GM18526 (cell line): ENCODE results near the gene GRIK4.

Source experiments
- POLR2A ChIP-seq: IDR thresholded peaks from 3 replicates; pipeline ENCODE4 v1.6.1; 2011; ENCODE audit not compliant: insufficient read length; ENCODE audit errors: extremely low read depth

The GRIK4 gene, protein sequence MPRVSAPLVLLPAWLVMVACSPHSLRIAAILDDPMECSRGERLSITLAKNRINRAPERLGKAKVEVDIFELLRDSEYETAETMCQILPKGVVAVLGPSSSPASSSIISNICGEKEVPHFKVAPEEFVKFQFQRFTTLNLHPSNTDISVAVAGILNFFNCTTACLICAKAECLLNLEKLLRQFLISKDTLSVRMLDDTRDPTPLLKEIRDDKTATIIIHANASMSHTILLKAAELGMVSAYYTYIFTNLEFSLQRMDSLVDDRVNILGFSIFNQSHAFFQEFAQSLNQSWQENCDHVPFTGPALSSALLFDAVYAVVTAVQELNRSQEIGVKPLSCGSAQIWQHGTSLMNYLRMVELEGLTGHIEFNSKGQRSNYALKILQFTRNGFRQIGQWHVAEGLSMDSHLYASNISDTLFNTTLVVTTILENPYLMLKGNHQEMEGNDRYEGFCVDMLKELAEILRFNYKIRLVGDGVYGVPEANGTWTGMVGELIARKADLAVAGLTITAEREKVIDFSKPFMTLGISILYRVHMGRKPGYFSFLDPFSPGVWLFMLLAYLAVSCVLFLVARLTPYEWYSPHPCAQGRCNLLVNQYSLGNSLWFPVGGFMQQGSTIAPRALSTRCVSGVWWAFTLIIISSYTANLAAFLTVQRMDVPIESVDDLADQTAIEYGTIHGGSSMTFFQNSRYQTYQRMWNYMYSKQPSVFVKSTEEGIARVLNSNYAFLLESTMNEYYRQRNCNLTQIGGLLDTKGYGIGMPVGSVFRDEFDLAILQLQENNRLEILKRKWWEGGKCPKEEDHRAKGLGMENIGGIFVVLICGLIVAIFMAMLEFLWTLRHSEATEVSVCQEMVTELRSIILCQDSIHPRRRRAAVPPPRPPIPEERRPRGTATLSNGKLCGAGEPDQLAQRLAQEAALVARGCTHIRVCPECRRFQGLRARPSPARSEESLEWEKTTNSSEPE

GRCh38 chr11:120511116-120511819, at the start of gene GRIK4:
GRIK4 (plus strand) TSS chr11:120511748; CDS start chr11:120660319, 148,571 bp downstream.
- TF ChIP-seq POLR2A = no peak

GRCh38 chr11:120462825-120463224, 48.7 kb upstream of the GRIK4 start:
- no peak for TF ChIP-seq POLR2A

GRCh38 chr11:120465921-120466534, 45.5 kb upstream of the GRIK4 start:
- TF ChIP-seq POLR2A = no peak

DNA sequence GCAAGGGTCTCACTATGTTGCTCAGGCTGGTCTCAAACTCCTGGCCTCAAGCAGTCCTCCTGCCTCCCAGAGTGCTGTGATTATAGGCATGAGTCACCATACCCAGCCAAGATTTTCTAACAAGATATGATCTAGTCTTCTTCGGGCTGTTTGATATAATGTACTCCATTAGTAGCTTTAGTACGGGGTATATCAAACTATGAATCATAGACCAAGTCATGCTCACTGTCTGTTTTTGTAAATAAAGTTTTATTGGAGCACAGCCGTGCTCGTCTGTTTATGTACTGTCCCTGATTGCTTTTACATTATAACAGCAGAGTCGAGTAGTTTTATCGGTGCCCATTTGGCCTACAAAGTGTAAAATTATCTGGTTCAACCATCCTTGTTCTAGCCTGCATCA, 43.9 kb upstream of the GRIK4 start:
- no peak for TF ChIP-seq POLR2A

GRCh38 chr11:120471131-120471530, 40.4 kb upstream of the GRIK4 start:
- no peak for TF ChIP-seq POLR2A

GRCh38 chr11:120471994-120472393, 39.6 kb upstream of the GRIK4 start:
- no peak for TF ChIP-seq POLR2A

- TF ChIP-seq POLR2A = no peak
Measured at GRCh38 chr11:120473503-120473902, 38.0 kb upstream of the GRIK4 start.

DNA sequence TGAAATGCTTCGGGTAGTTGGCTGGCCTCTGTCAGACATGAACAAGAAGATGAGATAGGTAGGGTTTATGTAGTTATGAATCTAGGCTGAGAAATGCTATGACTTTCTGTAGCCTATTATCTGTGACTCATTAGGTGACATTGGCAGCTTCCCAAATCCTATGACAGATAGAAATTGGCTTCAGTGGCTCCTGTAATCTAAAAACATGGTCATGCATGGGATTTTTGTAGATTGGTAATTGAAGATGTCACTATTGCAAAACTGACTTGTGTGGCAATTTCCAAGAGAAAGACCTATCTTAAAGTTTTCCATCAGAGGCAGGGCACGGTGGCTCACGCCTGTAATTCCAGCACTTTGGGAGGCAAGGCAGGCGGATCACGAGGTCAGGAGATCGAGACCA, 29.4 kb upstream of the GRIK4 start:
- TF ChIP-seq POLR2A = no peak

DNA sequence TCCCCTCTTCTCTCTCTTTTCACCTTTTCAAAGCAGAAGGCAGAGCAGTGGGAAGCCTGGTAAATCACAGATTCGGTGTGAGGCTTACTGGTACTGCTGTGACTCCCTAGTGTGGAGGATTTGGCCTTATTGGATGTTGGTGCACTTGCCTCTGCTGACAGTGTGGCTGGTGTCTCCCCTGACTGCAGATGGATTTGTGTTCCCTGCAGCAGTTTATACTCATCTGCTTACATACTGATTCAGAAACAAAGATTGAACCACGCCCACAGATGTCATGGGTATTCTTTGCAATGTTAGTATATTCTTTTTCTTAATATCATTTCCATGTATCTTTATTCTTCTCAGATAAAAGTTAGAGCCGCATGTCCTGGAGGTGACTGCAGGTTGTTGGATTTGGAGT, 26.8 kb upstream of the GRIK4 start:
- TF ChIP-seq POLR2A = no peak

- no peak for TF ChIP-seq POLR2A
Measured at GRCh38 chr11:120486138-120486537, 25.4 kb upstream of the GRIK4 start.

DNA sequence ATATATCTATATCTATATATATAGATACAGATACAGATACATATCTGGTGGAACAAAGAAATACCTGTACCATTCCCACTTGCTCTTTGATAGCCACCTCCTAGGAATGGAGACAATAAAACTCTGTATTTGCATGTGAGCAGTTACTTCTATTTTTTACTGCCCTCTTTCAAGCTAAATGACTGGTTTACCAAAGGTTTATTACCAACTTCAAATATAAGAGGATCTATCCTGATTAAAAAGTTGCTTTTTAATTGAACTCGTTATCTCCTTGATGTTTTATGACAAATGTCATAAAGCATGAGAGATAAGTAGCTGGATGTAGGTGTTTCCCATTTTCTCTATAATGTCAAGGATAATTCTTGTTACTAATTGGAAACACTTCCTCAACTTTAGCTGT, 21.7 kb upstream of the GRIK4 start:
- no peak for TF ChIP-seq POLR2A

GRCh38 chr11:120492486-120492885, 19.1 kb upstream of the GRIK4 start:
- TF ChIP-seq POLR2A = no peak

- no peak for TF ChIP-seq POLR2A
Measured at GRCh38 chr11:120494595-120494994, 17.0 kb upstream of the GRIK4 start.

GRCh38 chr11:120499088-120499487, 12.5 kb upstream of the GRIK4 start:
- no peak for TF ChIP-seq POLR2A

- TF ChIP-seq POLR2A = no peak
Measured at GRCh38 chr11:120499859-120500258, 11.7 kb upstream of the GRIK4 start.

DNA sequence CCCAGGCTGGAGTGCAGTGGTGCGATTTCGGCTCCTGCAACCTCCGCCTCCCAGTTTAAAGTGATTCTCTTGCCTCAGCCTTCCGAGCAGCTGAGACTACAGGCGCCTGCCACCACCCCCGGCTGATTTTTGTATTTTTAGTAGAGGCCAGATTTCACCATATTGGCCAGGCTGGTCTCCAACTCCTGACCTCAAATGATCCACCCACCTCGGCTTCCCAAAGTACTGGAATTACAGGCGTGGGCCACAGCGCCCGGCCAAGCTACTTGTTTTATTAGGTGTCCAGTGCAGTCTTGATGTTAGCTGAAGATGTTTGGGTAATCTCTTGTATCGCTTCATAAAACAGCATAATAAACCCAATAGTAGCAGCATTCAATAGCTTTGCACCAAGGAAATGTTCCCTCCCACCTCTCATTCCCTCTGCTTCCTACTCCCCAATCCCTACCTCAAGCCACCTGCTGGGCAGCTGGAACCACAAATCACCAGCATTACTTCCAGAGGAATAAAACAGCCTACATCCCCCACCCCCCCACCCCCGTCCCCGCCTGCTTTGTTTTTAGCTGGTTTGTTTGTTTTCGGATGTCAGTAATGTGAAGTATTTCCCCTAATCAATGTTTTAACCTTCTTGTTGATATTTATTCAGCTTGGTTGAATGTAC, 11.0 kb upstream of the GRIK4 start:
- no peak for TF ChIP-seq POLR2A
